ENCODE results near the gene AP2B1.

The AP2B1 gene

DNA sequence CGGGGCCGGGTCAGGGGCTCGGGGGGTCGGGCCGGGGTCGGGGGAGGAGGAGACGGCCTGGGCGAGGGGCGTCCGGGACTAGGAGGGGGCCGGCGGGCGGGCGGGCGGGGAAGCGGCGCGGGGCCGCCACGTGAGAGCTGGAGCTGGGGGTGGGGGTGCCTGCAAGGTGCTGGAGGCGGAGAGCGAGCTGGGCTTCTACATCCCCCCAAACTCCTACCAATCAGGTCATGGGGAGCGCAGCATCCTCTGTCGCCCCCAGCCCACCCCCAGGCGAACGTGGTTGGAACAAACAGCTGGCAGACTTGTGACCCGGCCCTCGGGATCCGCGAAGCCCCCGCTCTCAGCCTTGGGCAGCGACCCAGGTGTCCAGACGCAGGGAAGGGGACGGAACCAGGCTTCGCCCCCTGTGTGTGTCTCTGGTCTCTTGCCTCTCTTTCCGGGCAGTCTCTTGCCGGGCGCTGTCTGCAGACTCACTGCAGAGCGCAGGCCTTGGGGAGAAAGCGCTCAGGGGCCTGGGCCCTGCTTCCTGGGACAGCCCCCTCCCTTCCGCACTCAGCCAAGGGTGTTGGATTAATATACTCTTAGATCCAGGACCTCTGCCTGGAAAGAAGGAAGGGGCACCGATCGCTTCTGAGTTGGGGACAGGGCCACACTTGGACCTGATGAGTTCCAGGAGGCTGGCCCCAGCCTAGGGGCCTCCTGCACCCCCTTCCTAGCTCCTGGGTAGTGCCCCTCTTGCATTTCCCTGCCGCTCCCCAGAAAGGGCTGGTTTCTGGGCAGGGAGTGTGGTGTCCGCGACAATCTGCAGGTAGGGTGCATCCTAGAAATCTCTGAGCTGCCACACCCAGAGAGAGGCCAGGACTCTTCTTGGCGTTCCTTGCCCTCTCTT is 145.0 kb downstream of the AP2B1 start:
- DNase-seq, result no peak

DNA sequence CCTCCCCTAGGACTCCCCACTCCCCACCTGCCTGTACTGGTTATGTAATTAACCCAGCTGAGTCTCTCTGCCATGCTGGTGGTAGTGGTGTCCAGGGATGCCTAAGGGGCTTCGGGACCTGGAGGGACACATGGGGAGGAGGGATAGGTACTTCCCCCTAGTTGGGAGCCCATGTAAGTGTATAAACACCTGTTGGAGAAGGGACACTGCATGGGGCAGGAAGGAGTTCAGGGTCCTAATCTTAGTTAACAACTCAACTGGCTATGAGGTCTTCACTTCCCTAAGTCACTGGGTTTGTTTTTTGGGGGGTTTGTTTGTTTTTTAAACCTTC is 145.6 kb downstream of the AP2B1 start:
- DNase-seq, result no peak

DNA sequence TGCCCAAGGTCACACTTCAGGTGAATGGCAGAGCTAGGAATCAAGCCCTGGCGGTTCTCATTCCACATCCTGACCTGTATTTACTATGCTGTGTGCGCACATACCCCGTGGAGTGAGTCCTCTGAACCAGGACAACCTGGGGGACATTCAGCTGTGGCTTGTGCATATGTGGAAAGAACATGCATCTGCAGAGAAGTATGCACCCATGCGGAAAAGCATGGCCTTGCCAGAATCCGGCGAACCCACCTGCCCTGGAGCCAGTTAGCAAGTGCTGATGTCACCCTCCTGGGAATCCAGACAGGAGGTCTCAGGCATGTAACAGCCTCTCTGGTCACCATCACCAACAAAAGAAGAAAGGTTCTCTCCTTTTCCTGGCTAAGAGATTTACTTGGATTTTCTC is 146.2 kb downstream of the AP2B1 start:
- DNase-seq, result no peak

DNA sequence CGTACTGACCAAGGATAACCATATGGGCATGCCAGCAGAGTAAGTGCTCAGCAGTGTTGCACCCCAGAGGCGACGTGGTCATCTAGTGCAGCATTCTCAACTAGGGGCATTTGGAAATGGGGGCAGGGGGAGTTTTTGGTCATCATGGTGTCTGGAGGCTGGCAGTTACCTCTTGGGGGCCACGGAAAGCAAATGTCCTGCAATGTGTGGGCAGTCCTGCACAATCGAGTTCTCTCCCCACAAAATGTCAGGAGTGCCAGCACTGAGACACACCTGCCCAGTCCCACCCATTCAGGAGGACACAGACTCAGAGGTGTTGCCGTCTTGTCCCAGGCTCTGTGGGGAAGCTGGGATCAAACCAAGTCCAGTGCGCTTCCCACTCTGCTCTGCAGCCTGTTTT is 147.3 kb downstream of the AP2B1 start:
- no peak for DNase-seq

DNA sequence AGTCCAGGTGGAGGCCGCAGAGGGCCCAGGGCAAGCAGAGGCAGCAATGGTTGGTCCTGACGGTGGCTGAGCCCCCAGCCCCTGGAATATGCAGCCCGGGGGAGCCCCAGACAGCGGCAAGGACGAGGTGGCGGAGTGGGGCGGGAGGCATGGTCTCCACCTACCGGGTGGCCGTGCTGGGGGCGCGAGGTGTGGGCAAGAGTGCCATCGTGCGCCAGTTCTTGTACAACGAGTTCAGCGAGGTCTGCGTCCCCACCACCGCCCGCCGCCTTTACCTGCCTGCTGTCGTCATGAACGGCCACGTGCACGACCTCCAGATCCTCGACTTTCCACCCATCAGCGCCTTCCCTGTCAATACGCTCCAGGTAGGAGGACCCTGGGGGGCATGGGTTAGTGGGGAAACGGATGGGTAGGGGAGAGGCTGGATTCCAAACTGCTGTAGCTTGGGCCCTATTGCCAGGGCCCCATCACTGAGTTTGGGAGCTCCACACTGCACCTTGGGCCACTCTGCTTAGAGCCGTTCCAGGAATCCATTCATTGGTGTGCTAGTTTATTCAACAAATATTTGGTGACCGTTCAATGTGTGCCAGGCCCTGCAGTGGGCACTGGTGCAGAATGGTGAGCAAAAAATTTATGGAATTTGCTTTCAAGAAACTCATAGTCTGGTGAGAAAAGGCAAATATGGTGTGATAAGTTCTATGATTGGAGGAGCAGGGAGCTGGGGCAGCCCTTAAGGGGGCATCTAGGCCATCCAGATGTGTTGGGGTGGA is 148.1 kb downstream of the AP2B1 start:
- no peak for DNase-seq

DNA sequence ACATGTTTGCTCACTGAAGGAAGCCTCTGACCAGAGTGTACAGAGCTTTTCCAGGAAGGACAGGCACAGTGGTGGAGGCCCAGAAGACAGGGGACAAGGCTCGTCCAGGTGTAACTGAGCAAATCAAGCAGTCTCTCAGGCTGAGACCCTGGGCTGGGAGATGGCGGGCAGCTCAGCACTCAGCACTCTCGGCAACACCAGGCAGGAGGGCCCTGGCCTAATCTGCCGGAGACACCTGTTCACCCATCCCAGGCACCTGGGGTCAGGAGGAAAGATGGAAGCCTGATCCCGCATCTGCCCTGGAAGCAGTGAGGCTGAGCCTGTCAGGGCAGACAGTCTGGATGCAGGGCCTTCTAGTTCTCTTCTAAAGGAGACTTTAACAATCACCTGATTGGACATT is 149.1 kb downstream of the AP2B1 start:
- no peak for DNase-seq

DNA sequence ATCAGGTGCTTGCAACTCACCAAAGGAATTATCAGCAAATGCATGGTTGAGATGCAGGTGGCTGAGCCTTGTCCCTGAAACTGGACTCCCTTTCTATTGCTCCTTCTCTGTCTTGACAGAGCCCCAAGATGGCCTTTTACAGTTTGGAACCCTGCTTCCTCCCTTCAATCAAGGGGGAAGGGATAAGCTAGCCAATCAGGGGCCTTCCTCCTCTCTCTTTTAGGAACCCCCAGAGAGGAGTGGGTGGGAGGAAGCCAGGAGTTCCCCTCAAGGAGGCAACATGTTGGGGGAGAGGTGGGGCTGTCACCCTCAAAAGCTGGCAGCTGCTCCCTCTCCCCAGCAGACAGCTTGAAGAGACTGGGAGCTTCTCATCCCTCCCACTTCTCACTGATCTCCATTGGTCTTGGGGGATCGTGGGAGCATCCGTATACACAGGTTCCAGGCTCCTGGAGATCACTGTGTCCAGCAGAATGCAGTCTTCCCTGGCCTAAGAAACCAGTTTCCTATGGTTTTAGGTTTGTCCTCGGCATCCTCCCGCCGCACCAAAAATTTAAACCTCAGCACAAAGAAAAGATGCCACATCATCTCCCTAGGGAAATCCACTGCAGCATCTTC is 151.5 kb downstream of the AP2B1 start:
- no peak for DNase-seq

DNA sequence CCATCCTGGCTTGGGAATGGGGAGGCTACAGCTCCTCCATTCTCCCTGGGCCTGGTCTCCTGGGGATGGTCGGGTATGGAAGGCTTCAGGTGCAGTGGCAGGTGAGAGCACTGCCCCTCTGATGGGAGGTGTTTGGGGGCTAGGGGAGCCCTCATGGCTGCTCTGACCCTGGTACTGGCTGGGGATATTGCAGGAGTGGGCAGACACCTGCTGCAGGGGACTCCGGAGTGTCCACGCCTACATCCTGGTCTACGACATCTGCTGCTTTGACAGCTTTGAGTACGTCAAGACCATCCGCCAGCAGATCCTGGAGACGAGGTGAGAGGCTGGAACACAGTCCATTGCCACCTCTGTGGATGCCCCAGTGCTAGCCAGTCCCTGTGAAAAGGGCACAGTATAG is 153.1 kb downstream of the AP2B1 start:
- DNase-seq, result no peak

DNA sequence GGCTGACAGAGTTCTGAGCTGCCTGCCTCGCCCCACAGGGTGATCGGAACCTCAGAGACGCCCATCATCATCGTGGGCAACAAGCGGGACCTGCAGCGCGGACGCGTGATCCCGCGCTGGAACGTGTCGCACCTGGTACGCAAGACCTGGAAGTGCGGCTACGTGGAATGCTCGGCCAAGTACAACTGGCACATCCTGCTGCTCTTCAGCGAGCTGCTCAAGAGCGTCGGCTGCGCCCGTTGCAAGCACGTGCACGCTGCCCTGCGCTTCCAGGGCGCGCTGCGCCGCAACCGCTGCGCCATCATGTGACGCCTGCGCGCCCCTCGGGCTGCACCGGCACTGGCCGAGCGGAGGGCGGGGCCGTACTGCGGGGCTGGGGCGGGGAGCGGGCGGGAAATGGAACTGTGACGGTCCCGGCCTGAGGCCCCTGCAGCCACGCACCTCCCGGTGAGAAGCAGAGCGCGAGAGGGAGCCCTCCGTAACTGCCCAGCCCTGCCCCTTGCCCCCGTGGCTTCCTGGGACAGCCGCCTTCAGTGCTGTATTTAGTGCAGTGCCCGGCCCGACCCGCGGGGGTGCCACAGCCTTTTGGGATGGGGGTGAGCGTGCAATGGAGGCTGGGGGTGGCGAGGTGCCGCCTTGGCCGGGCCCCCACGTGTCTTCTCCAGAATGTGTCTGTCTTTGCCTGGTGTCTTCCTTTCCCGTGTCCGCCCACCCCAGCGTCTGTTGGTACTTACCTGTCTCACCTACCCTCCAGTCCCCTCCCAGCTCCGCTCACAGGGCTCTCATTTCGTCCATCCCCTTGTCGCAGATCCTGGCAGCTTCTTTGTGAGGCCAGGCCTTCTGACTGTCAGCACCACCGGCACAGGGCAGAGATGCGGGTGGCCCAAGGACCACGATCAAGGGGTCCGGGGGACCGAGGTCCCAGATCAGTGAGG is 154.1 kb downstream of the AP2B1 start:
- DNase-seq, result no peak

DNA sequence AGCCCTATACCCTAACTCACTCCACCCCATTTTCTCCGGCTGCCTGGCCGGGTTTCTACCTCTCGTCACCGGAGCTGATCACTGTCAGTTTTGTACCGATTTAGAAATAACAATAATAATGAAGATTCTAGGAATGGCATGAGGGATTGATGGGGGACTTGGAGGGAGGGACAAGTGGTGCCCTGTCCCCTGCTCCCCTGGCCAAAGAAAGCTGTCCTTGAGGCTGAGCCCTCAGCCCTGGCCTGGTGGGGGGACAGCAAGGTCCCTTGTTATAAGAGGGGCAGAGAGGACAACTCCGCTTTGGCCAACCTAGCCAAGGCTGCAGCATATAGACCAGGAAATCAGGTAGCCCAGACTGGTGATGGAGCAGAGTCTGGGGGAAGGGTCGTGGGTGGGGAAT is 155.4 kb downstream of the AP2B1 start:
- no peak for DNase-seq

DNA sequence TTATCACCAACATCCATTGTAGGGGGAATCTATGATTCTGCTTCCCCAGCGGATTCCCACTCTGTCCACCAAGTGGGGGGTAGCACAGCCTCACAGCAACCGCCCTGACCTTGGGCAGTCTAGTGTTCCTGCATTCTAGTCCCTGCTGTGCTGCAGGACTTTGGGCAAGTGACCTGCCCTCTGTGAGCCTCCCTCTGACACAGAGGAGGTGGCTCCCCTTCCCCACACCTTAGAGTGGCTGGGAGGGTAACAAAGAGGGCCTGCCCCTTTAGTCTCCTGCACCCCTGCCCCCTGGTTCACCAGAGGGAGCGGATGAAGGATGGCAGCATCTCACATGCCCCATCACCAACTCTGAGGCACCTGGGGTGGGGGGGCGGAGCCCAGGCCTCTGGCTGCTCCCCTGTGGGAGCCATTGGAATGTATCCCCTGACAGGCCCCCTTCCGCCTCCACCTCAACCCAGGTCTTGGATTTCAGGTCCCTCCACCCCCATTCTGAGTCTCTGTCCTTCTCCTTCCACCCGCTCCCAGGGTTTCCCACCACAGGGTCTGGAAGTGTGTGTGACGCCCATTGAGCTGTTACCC is 155.9 kb downstream of the AP2B1 start:
- no peak for DNase-seq

DNA sequence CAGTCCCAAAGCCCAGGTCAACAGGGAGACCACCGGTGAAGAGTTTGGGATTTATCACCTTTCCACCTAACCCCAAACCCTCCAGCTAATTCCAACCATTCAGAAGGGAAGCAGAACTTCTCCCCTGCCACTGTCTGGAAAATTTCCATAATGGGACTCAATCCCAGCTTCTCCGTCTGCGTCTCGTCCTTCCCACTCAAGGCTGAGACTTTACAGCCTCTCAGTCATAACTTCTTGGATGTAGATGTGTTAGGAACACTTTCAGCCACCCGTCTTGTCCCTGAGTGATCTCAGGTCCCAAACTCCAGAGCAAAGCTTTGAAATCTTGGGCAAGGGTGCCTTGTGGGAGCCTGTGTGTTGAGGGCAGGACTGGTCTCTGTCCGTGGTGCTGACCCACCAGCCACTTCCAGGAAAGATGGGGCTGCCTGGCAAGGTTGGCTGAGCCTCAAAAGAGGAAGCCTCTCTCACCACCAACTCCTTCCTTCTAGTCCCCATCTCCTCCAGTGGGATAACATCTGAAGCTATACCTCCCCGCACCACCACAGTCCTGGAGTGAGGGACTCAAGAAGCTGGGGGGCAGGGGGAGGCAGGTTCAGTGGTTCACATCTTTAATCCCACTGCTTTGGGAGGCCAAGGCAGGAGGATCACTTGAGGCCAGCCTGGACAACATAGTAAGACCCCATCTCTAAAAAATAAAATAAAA is 156.7 kb downstream of the AP2B1 start:
- DNase-seq, result no peak

DNA sequence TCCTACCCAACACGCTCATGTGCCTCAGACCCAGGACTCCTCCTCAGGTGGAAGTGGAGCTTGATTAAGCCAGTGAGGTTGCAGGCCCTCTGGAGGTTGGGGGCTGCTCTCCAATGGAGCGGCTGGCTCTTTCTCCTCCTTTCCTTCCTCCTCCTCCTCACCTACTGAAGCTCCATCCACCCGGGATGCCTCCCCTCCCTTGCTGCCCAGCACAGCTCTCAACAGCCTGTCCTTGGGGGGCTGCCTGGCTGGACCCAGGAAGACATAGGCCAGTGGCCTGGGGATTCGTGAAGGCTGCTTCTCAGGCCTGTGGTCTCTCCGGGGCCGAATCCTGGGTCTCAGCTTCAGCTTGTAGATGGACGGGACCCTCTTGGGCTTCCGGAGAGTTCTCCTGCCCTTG is 157.7 kb downstream of the AP2B1 start:
- DNase-seq, result no peak

DNA sequence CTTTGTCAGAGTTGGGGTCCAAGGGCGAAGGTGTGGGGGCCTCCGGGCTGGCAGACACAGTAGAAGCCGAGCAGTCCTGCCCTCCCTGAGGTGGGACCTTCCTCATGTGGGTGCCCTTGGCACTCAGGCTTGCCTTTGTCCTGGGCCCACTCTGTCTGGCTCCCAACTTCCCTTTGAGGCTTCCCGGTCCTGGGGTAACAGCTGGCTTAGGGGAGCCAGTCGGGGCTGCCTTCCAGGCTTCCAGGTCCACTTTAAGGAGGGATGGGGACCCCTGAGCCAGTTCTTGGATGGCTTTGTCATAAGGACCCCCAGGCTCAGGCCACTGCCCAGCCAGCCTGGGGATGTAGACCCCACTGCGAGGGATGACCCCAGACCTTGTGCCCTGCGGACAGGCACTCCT is 158.1 kb downstream of the AP2B1 start:
- no peak for DNase-seq

DNA sequence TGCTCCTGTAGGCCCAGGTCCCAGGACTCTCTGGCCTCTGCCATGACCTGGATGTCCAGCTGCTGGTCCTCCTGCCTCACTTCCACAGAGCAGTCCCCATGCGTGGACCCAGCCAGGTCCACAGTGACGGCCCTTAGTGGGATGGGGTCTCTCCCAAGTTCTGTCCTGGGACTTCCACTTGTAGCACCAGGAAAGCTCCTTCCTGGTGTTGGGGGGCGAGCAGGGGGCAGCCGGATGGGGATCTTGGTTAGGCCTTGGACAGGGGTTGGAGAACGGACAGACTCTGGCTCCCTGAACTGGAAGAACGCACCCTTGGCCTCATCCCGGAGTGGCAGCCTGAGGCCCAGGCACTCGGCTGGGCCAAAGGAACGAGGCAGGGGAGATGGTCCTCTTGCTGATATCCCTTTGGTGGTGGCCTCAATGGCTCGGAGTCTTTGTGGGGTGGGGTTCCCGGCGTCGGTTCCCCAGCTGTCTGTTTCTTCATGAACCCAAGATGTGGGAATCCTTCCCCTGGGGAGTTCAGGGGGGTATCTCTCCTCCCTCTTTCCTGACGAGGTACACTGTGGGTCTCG is 158.7 kb downstream of the AP2B1 start:
- no peak for DNase-seq

DNA sequence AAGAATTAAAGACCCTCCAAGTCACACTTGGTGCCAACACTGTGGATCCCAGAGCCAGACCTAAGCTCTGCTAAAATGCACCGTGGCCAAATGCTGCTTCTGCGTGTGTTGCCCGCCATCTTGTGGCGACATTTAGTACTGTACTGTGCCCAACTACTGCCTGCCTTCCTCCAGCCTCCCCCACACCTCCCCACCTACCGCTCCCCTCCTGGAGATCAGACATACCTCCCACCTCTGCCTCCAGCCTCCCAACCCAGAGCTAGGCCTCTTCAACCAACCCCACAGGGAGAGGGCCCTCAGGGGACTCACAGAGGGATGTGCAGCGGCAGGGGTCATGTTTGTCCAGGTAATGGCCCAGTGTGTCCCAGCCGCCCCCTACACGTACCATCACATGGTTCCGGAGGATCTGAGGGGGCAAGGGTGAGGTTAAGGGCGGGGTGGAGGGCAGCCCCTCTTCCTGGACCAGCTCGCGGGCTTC is 160.5 kb downstream of the AP2B1 start:
- peak; percentile 67 for DNase-seq

DNA sequence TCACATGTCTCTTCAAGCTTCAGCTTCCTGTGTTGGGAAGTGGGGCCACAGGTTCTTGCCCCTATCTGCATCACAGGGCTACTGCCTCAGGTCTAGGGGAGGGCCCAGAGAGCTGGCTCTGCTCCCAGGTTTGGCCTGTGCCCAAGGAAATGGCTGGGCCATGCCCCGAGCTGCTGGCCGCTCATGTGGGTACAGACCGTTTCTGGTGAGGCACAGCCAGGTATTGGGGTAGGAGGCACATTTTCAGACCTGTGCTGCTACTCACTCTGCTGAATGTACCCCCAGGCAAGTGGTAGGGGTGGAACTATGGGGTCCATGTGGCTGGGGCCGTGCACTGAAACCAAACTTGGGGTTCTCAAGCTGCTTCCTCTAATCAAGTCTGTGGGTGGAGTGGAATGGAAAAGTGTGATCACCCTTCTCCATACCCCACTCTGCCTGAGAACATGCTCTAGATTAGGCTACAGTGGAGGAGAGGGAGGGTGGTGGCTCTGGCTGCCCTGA is 161.3 kb downstream of the AP2B1 start:
- no peak for DNase-seq

DNA sequence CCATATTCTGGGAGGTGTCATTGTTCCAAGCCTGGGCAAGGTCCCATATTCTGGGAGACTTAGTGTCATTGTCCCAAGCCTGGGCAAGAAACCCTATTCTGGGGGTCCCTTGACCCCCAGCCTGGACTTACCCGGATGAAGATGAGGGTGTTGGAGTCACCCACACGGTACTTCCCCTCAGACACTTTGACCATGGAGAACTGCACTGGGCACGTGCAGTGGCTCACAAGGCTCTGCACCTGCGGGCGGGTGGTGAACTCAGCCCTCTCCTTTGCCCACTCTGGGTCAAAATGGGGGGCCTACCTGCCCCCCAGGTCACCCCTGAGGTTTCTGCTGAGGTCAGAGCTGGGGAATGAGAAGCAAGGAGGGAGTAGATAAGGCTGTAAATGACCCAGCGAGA is 161.9 kb downstream of the AP2B1 start:
- no peak for DNase-seq

DNA sequence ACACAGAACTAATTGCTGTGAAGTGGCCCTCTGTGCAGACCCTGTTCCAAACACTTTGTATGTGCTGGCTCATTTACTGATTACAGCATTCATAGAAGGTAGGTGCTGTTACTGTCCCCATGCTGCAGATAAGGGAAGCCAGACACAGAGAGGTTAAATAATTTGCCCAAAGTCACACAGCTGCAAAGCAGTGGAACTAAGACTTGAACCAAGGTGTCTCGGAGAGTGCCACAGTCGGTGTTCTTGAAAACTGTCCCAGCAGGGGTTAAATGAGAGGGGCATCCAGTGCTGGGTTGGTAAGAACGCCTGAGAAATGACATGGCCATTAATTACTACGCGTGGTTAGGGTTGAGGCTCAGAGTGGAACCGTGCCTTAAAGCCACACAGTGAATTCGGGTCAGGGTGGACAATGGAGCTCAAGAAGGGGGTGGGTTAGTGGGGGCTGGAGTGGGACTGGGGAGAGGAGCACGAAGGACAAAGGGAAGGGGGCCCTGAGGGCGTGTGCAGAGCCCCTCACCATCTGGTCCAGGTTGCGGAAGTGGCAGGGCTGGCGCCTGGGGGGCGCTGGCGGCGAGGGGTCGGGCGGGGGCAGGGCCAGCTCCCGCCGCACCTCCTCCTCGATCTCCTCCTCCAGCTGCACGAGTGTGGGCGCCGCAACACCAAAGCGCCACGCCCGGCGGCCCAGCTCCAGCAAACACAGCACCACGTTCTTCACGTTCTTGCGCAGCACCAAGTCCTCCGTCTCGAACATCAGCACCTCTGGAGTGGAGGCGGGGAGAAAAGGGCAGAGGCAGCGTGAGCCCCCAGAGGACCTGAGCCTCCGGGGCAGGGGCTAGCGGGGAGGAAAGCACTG is 162.7 kb downstream of the AP2B1 start:
- DNase-seq, result no peak
